HEK293 (cell line): Measurements from ENCODE around the gene ITGAL.

Source experiments
- ATF2 ChIP-seq: fragments of 450-650 bp; formaldehyde crosslinking; IDR thresholded peaks from 2 replicates; pipeline ENCODE4 v1.5.1; 2016; ENCODE audit warnings: missing biosample characterization, missing genetic modification characterization, low read depth
- BCL11B ChIP-seq: fragments of 450-650 bp; formaldehyde crosslinking; IDR thresholded peaks from 2 replicates; pipeline ENCODE4 v1.5.1; 2016; ENCODE audit warnings: low read depth, missing biosample characterization, missing genetic modification characterization
- GLI4 ChIP-seq: fragments of 450-650 bp; formaldehyde crosslinking; IDR thresholded peaks from 2 replicates; pipeline ENCODE4 v1.5.1; 2016; ENCODE audit warnings: missing biosample characterization, missing genetic modification characterization
- KLF10 ChIP-seq: fragments of 450-650 bp; IDR thresholded peaks from 2 replicates; pipeline ENCODE4 v1.5.1; 2018; ENCODE audit warnings: missing biosample characterization, mild to moderate bottlenecking, missing genetic modification characterization
- YY2 ChIP-seq: fragments of 450-650 bp; formaldehyde crosslinking; IDR thresholded peaks from 2 replicates; pipeline ENCODE4 v1.5.1; 2016; ENCODE audit warnings: missing biosample characterization, missing genetic modification characterization
- ZBTB1 ChIP-seq: fragments of 450-650 bp; formaldehyde crosslinking; IDR thresholded peaks from 2 replicates; pipeline ENCODE4 v1.5.1; 2016; ENCODE audit warnings: missing biosample characterization, missing genetic modification characterization
- ZBTB8A ChIP-seq: fragments of 450-650 bp; formaldehyde crosslinking; IDR thresholded peaks from 2 replicates; pipeline ENCODE4 v1.5.1; 2016; ENCODE audit warnings: missing biosample characterization, missing genetic modification characterization
- ZFP69B ChIP-seq: fragments of 450-650 bp; formaldehyde crosslinking; IDR thresholded peaks from 2 replicates; pipeline ENCODE4 v1.5.1; 2016; ENCODE audit warnings: missing biosample characterization, missing genetic modification characterization
- ZNF416 ChIP-seq: fragments of 450-650 bp; formaldehyde crosslinking; IDR thresholded peaks from 2 replicates; pipeline ENCODE4 v1.5.1; 2016; ENCODE audit warnings: missing biosample characterization, missing genetic modification characterization
- ZNF48 ChIP-seq: fragments of 450-650 bp; formaldehyde crosslinking; IDR thresholded peaks from 2 replicates; pipeline ENCODE4 v1.5.1; 2016; ENCODE audit warnings: missing biosample characterization, missing genetic modification characterization
- ZNF510 ChIP-seq: fragments of 450-650 bp; formaldehyde crosslinking; IDR thresholded peaks from 2 replicates; pipeline ENCODE4 v1.5.1; 2018; ENCODE audit warnings: mild to moderate bottlenecking, missing genetic modification characterization, missing biosample characterization; ENCODE audit not compliant: insufficient replicate concordance
- ZNF513 ChIP-seq: fragments of 450-650 bp; IDR thresholded peaks from 2 replicates; pipeline ENCODE4 v1.5.1; 2018; ENCODE audit warnings: missing biosample characterization, missing genetic modification characterization
- ZNF580 ChIP-seq: fragments of 450-650 bp; formaldehyde crosslinking; IDR thresholded peaks from 2 replicates; pipeline ENCODE4 v1.5.1; 2016; ENCODE audit warnings: missing biosample characterization, missing genetic modification characterization
- ZNF610 ChIP-seq: fragments of 450-650 bp; formaldehyde crosslinking; IDR thresholded peaks from 2 replicates; pipeline ENCODE4 v1.5.1; 2016; ENCODE audit warnings: missing biosample characterization, missing genetic modification characterization, borderline replicate concordance
- ZNF621 ChIP-seq: fragments of 450-650 bp; formaldehyde crosslinking; IDR thresholded peaks from 2 replicates; pipeline ENCODE4 v1.5.1; 2017; ENCODE audit warnings: missing biosample characterization, missing genetic modification characterization
- ZNF629 ChIP-seq: fragments of 450-650 bp; formaldehyde crosslinking; IDR thresholded peaks from 2 replicates; pipeline ENCODE4 v1.5.1; 2017; ENCODE audit warnings: missing biosample characterization, missing genetic modification characterization
- ZNF76 ChIP-seq: fragments of 450-650 bp; formaldehyde crosslinking; IDR thresholded peaks from 2 replicates; pipeline ENCODE4; 2016; ENCODE audit warnings: low read depth, missing biosample characterization, missing genetic modification characterization, borderline replicate concordance
- TF ChIP-seq, protein P1 (sequence below): fragments of 450-650 bp; formaldehyde crosslinking; IDR thresholded peaks from 2 replicates; pipeline ENCODE4 v1.5.1; 2017; ENCODE audit warnings: missing biosample characterization, missing genetic modification characterization
- TF ChIP-seq, protein P2 (sequence below): fragments of 450-650 bp; formaldehyde crosslinking; IDR thresholded peaks from 2 replicates; pipeline ENCODE4 v1.5.1; 2016; ENCODE audit warnings: missing biosample characterization, missing genetic modification characterization
- TF ChIP-seq, protein P3 (sequence below): fragments of 450-650 bp; formaldehyde crosslinking; IDR thresholded peaks from 2 replicates; pipeline ENCODE4 v1.5.1; 2016; ENCODE audit warnings: missing biosample characterization, missing genetic modification characterization, borderline replicate concordance
- TF ChIP-seq, protein P4 (sequence below): fragments of 450-650 bp; formaldehyde crosslinking; IDR thresholded peaks from 2 replicates; pipeline ENCODE4 v1.5.1; 2016; ENCODE audit warnings: missing biosample characterization, missing genetic modification characterization
- TF ChIP-seq, protein P5 (sequence below): fragments of 450-650 bp; formaldehyde crosslinking; IDR thresholded peaks from 2 replicates; pipeline ENCODE4 v1.5.1; 2016; ENCODE audit warnings: missing biosample characterization, missing genetic modification characterization

ITGAL gene

DNA sequence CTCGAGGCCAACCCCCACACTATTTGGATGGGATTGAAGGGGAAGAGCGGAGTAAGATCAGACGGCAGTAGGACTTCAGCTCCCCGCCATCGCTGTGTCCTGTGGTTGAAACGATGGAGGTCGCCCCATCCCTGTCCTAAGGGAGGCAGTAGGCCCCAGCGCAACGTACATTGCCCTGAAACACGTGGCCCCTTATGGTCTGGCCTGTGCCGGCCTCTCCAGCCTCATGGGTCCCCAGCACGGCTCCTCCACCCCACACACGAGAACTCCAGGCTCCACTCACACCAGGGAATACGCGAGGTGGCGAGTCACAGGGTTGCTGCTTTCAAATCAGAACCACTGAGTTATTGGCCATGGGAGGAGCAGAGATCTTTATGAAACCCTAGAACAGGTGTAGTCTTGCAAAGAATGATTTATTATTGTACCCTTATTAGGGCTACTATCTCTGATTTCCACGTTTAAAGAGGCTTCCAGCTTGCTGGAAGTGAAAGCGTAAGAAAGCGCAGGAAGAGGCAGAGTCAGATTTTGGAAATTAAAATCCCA, 42.0 kb upstream of the ITGAL start (continued):
- TF ChIP-seq ZNF621 (tag by site-specific recombination), result no peak
- TF ChIP-seq ZNF510 (tag by site-specific recombination), result no peak
- 0 out of 2 replicates have a peak, but pooled peaks have one; percentile 49 for TF ChIP-seq YY2 (tag by site-specific recombination)
- TF ChIP-seq ATF2, result no peak
- peak; percentile 5; the same call in 1 of the 2 replicates for TF ChIP-seq ZNF629
- TF ChIP-seq, protein P1, sequence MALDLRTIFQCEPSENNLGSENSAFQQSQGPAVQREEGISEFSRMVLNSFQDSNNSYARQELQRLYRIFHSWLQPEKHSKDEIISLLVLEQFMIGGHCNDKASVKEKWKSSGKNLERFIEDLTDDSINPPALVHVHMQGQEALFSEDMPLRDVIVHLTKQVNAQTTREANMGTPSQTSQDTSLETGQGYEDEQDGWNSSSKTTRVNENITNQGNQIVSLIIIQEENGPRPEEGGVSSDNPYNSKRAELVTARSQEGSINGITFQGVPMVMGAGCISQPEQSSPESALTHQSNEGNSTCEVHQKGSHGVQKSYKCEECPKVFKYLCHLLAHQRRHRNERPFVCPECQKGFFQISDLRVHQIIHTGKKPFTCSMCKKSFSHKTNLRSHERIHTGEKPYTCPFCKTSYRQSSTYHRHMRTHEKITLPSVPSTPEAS, result peak; percentile 46; the same call in 1 of the 2 replicates
- TF ChIP-seq ZNF513 (tag by site-specific recombination), result no peak
- peak; percentile 75 for TF ChIP-seq ZBTB8A (tag by site-specific recombination)
- TF ChIP-seq ZNF610, result peak; percentile 82
- TF ChIP-seq BCL11B (tag by site-specific recombination), result peak; percentile 2; the same call in 1 of the 2 replicates
- TF ChIP-seq, protein P2, sequence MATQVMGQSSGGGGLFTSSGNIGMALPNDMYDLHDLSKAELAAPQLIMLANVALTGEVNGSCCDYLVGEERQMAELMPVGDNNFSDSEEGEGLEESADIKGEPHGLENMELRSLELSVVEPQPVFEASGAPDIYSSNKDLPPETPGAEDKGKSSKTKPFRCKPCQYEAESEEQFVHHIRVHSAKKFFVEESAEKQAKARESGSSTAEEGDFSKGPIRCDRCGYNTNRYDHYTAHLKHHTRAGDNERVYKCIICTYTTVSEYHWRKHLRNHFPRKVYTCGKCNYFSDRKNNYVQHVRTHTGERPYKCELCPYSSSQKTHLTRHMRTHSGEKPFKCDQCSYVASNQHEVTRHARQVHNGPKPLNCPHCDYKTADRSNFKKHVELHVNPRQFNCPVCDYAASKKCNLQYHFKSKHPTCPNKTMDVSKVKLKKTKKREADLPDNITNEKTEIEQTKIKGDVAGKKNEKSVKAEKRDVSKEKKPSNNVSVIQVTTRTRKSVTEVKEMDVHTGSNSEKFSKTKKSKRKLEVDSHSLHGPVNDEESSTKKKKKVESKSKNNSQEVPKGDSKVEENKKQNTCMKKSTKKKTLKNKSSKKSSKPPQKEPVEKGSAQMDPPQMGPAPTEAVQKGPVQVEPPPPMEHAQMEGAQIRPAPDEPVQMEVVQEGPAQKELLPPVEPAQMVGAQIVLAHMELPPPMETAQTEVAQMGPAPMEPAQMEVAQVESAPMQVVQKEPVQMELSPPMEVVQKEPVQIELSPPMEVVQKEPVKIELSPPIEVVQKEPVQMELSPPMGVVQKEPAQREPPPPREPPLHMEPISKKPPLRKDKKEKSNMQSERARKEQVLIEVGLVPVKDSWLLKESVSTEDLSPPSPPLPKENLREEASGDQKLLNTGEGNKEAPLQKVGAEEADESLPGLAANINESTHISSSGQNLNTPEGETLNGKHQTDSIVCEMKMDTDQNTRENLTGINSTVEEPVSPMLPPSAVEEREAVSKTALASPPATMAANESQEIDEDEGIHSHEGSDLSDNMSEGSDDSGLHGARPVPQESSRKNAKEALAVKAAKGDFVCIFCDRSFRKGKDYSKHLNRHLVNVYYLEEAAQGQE (tag by site-specific recombination), result 0 out of 2 replicates have a peak, but pooled peaks have one; percentile 32
- no peak for TF ChIP-seq ZNF76 (tag by site-specific recombination)
- no peak for TF ChIP-seq KLF10 (tag by site-specific recombination)
- TF ChIP-seq ZNF48 (tag by site-specific recombination), result no peak
- TF ChIP-seq, protein P3, sequence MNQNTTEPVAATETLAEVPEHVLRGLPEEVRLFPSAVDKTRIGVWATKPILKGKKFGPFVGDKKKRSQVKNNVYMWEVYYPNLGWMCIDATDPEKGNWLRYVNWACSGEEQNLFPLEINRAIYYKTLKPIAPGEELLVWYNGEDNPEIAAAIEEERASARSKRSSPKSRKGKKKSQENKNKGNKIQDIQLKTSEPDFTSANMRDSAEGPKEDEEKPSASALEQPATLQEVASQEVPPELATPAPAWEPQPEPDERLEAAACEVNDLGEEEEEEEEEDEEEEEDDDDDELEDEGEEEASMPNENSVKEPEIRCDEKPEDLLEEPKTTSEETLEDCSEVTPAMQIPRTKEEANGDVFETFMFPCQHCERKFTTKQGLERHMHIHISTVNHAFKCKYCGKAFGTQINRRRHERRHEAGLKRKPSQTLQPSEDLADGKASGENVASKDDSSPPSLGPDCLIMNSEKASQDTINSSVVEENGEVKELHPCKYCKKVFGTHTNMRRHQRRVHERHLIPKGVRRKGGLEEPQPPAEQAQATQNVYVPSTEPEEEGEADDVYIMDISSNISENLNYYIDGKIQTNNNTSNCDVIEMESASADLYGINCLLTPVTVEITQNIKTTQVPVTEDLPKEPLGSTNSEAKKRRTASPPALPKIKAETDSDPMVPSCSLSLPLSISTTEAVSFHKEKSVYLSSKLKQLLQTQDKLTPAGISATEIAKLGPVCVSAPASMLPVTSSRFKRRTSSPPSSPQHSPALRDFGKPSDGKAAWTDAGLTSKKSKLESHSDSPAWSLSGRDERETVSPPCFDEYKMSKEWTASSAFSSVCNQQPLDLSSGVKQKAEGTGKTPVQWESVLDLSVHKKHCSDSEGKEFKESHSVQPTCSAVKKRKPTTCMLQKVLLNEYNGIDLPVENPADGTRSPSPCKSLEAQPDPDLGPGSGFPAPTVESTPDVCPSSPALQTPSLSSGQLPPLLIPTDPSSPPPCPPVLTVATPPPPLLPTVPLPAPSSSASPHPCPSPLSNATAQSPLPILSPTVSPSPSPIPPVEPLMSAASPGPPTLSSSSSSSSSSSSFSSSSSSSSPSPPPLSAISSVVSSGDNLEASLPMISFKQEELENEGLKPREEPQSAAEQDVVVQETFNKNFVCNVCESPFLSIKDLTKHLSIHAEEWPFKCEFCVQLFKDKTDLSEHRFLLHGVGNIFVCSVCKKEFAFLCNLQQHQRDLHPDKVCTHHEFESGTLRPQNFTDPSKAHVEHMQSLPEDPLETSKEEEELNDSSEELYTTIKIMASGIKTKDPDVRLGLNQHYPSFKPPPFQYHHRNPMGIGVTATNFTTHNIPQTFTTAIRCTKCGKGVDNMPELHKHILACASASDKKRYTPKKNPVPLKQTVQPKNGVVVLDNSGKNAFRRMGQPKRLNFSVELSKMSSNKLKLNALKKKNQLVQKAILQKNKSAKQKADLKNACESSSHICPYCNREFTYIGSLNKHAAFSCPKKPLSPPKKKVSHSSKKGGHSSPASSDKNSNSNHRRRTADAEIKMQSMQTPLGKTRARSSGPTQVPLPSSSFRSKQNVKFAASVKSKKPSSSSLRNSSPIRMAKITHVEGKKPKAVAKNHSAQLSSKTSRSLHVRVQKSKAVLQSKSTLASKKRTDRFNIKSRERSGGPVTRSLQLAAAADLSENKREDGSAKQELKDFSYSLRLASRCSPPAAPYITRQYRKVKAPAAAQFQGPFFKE (tag by site-specific recombination), result no peak
- TF ChIP-seq ZNF580, result 0 out of 2 replicates have a peak, but pooled peaks have one; percentile 77
- no peak for TF ChIP-seq GLI4 (tag by site-specific recombination)
- TF ChIP-seq, protein P4, sequence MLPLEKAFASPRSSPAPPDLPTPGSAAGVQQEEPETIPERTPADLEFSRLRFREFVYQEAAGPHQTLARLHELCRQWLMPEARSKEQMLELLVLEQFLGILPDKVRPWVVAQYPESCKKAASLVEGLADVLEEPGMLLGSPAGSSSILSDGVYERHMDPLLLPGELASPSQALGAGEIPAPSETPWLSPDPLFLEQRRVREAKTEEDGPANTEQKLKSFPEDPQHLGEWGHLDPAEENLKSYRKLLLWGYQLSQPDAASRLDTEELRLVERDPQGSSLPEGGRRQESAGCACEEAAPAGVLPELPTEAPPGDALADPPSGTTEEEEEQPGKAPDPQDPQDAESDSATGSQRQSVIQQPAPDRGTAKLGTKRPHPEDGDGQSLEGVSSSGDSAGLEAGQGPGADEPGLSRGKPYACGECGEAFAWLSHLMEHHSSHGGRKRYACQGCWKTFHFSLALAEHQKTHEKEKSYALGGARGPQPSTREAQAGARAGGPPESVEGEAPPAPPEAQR (tag by site-specific recombination), result no peak
- TF ChIP-seq ZNF416, result no peak
- TF ChIP-seq, protein P5, sequence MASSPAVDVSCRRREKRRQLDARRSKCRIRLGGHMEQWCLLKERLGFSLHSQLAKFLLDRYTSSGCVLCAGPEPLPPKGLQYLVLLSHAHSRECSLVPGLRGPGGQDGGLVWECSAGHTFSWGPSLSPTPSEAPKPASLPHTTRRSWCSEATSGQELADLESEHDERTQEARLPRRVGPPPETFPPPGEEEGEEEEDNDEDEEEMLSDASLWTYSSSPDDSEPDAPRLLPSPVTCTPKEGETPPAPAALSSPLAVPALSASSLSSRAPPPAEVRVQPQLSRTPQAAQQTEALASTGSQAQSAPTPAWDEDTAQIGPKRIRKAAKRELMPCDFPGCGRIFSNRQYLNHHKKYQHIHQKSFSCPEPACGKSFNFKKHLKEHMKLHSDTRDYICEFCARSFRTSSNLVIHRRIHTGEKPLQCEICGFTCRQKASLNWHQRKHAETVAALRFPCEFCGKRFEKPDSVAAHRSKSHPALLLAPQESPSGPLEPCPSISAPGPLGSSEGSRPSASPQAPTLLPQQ (tag by site-specific recombination), result 0 out of 2 replicates have a peak, but pooled peaks have one; percentile 40
- peak; percentile 11; the same call in 1 of the 2 replicates for TF ChIP-seq ZFP69B (tag by site-specific recombination)
- peak; percentile 70; the same call in 1 of the 2 replicates for TF ChIP-seq ZBTB1 (tag by site-specific recombination)
